K562 (cell line): ENCODE measurements around the gene RASAL1. TPM values are rescaled to one million over a fixed set of nuclear protein-coding genes. Genes with fewer than 3 reads are reported as not detected.

Source experiments
- ATAC-seq: fragments of 200-7000 bp; cut with Tn5 transposase; 3 replicates; pipeline ENCODE4 v1.9.1; 2020; ENCODE audit warnings: moderate library complexity
- BruUV-seq: library from RNA; stranded (reverse); fragments of 400-500 nt; replicated peaks from 2 replicates; lab custom pipeline; 2021; lab: Mats Ljungman, UMichigan
- CTCF ChIA-PET: fragments of 300-600 bp; formaldehyde crosslinking; extraction: SDS; loops from one replicate; lab custom pipeline; 2021; ENCODE audit warnings: low intra/inter-chr PET ratio; lab: Yijun Ruan, JAX
- POLR2A ChIA-PET: fragments of 300-600, 350-650 bp; sonication (Branson Sonifier 250); formaldehyde crosslinking; extraction: SDS; loops from one replicate; lab custom pipeline; 2021; ENCODE audit warnings: antibody characterized with exemption, inconsistent platforms; lab: Yijun Ruan, JAX
- DNase-seq, 4 experiments: peaks; one replicate each; pipeline versions ENCODE4 v3.0.0 to v3.0.0-alpha.2; 2011 to 2018; ENCODE audit warnings: low spot score in 3 of 4, mixed read lengths in 3 of 4; ENCODE audit errors: extremely low read depth in 1 of 4
- FAIRE-seq: peaks from 2 replicates; lab custom pipeline; 2011; peaks lifted over from hg19 to GRCh38; lab: Jason Lieb, UNC
- H2AFZ ChIP-seq: 2 replicates; pipeline ENCODE4 v1.6.0; 2011; ENCODE audit warnings: low read depth, low read length, control low read depth, inconsistent platforms
- H3K27ac ChIP-seq: fragments of 200-600 bp; 3 replicates; pipeline ENCODE4 v1.8.0; 2011; ENCODE audit warnings: low read depth, mild to moderate bottlenecking, control low read depth, inconsistent platforms, low read length, moderate library complexity, mixed read lengths; ENCODE audit errors: extremely low read depth
- H3K27me3 ChIP-seq, 2 experiments: fragments of 300-600 bp in 1 of 2; 2 replicates in 1 of 2; 3 replicates in 1 of 2; pipeline versions ENCODE4 v1.6.0 to v1.8.0; 2011; ENCODE audit warnings: inconsistent platforms in 2 of 2, low read length in 2 of 2, mild to moderate bottlenecking in 1 of 2, mixed read lengths in 1 of 2, moderate library complexity in 1 of 2; ENCODE audit not compliant: control insufficient read depth in 2 of 2, insufficient read depth in 2 of 2
- H3K36me3 ChIP-seq: fragments of 300-600 bp; 3 replicates; pipeline ENCODE4 v1.8.0; 2011; ENCODE audit warnings: mild to moderate bottlenecking, low read length, inconsistent platforms; ENCODE audit not compliant: control insufficient read depth, insufficient read depth
- H3K4me1 ChIP-seq, 2 experiments: fragments of 200-600 bp in 1 of 2; replicated peaks in 1 of 2; 2 replicates in 1 of 2; 3 replicates in 1 of 2; pipeline versions ENCODE4 v1.5.1 to v1.8.0; 2011; ENCODE audit warnings: inconsistent platforms in 2 of 2, low read length in 2 of 2, mild to moderate bottlenecking in 1 of 2, mixed read lengths in 1 of 2, moderate library complexity in 1 of 2; ENCODE audit not compliant: control insufficient read depth in 2 of 2, insufficient read depth in 2 of 2
- H3K4me2 ChIP-seq: 2 replicates; pipeline ENCODE4 v1.6.1; 2011; ENCODE audit warnings: low read length, control low read depth, inconsistent platforms, mixed read lengths; ENCODE audit not compliant: insufficient read depth
- H3K4me3 ChIP-seq: fragments of 200-600 bp; sonication (generic), shearing (Covaris generic); 2 replicates; pipeline ENCODE4 v1.5.1; 2016; ENCODE audit warnings: control low read depth, inconsistent platforms
- H3K79me2 ChIP-seq: fragments of 200-600 bp; 3 replicates; pipeline ENCODE4 v1.8.0; 2011; ENCODE audit warnings: low read length, inconsistent platforms; ENCODE audit not compliant: control insufficient read depth, insufficient read depth
- H3K9ac ChIP-seq, 2 experiments: 2 replicates each; pipeline versions ENCODE4 v1.6.0 to v1.6.1; 2011; ENCODE audit warnings: low read depth in 2 of 2, low read length in 2 of 2, control low read depth in 1 of 2, inconsistent platforms in 1 of 2, mild to moderate bottlenecking in 1 of 2, mixed read lengths in 1 of 2; ENCODE audit not compliant: insufficient read depth in 1 of 2
- H3K9me1 ChIP-seq: one replicate; pipeline ENCODE4 v1.6.0; 2011; ENCODE audit warnings: inconsistent platforms, mild to moderate bottlenecking, low read length, moderate library complexity; ENCODE audit not compliant: control insufficient read depth, insufficient read depth
- H3K9me3 ChIP-seq: replicated peaks from 2 replicates; pipeline ENCODE4 v1.5.1; 2011; ENCODE audit warnings: low read depth, low read length, inconsistent platforms; ENCODE audit not compliant: control insufficient read depth, insufficient read depth
- H4K20me1 ChIP-seq: replicated peaks from 2 replicates; pipeline ENCODE4 v1.6.1; 2011; ENCODE audit warnings: low read length, inconsistent platforms, mixed read lengths; ENCODE audit not compliant: control insufficient read depth, insufficient read depth
- CTBP1 ChIP-seq: fragments of 450-650 bp; IDR thresholded peaks from 2 replicates; pipeline ENCODE4 v1.6.1; 2016; ENCODE audit warnings: borderline replicate concordance
- MIER1 ChIP-seq: fragments of 450-650 bp; IDR thresholded peaks from 2 replicates; pipeline ENCODE4 v1.6.1; 2016; ENCODE audit warnings: antibody characterized with exemption, mild to moderate bottlenecking, low read depth
- WGBS: fragments of 100-300 bp; shearing (Covaris generic); methylation state at CpG from one replicate; pipeline ENCODE4 v1.1.6; 2016; ENCODE audit warnings: low coverage, mixed read lengths; ENCODE audit not compliant: insufficient coverage; ENCODE audit errors: missing lambda C conversion rate; 5-methylcytosine and 5-hydroxymethylcytosine counted together
- in situ Hi-C: fragments of 300-500 bp; cut with MboI; formaldehyde crosslinking; loops from 4 replicates; pipeline ENCODE4 v1.15.0; 2018; ENCODE audit warnings: inconsistent platforms, mixed read lengths
- intact Hi-C: fragments of 100-400 bp; cut with micrococcal nuclease; formaldehyde crosslinking; loops from 2 replicates; pipeline ENCODE4 v1.14.2; 2022
- polyA plus RNA-seq, 8 experiments: library from polyadenylated mRNA; depleted of rRNA in 4 of 8; stranded (reverse) in 5 of 8; unstranded in 3 of 8; fragments of >200 nt; fragmentation: Nextera tagmentation in 2 of 8; fragmentation: Illumina TruSeq in 1 of 8; extraction: Ambion mirVana in 2 of 8; extraction: Trizol in 1 of 8; gene quantifications; 2 replicates each; pipeline versions ENCODE4 v1.2.1 to v1.2.3, GENCODE V29; 2011 to 2014; ENCODE audit warnings: inconsistent platforms in 1 of 8, missing spikeins in 1 of 8
- total RNA-seq, 7 experiments: library from RNA; depleted of rRNA in 6 of 7; stranded (reverse); fragments of >200 nt in 6 of 7; fragmentation: Illumina TruSeq in 2 of 7; extraction: Trizol in 2 of 7; gene quantifications; 2 replicates each; pipeline versions ENCODE4 v1.2.1 to v1.2.3, GENCODE V29; 2011 to 2021; ENCODE audit warnings: low replicate concordance in 1 of 7
- TF ChIP-seq, protein P1 (sequence below), 2 experiments: fragments of 450-650 bp; formaldehyde crosslinking in 1 of 2; IDR thresholded peaks; 2 replicates each; pipeline versions ENCODE4 v1.4.0 to v1.6.1; 2014 to 2020; ENCODE audit warnings: mild to moderate bottlenecking in 2 of 2, borderline replicate concordance in 1 of 2, low read depth in 1 of 2
- TF ChIP-seq, protein P2 (sequence below): fragments of 450-650 bp; IDR thresholded peaks from 2 replicates; pipeline ENCODE4 v1.6.1; 2017; ENCODE audit warnings: antibody characterized with exemption, mild to moderate bottlenecking
- TF ChIP-seq, protein P3 (sequence below): sonication (generic); formaldehyde crosslinking; IDR thresholded peaks from 2 replicates; pipeline ENCODE4 v1.8.0; 2023; ENCODE audit warnings: mild to moderate bottlenecking, missing genetic modification reagents

RASAL1 gene
- total and polyA plus RNA-seq, 9 of the 15 experiments (the other 6 are each of a cell fraction or from before 2014, with no cell fraction given), result 0.06 to 0.16 (median 0.14) TPM; not detected in 6

DNA sequence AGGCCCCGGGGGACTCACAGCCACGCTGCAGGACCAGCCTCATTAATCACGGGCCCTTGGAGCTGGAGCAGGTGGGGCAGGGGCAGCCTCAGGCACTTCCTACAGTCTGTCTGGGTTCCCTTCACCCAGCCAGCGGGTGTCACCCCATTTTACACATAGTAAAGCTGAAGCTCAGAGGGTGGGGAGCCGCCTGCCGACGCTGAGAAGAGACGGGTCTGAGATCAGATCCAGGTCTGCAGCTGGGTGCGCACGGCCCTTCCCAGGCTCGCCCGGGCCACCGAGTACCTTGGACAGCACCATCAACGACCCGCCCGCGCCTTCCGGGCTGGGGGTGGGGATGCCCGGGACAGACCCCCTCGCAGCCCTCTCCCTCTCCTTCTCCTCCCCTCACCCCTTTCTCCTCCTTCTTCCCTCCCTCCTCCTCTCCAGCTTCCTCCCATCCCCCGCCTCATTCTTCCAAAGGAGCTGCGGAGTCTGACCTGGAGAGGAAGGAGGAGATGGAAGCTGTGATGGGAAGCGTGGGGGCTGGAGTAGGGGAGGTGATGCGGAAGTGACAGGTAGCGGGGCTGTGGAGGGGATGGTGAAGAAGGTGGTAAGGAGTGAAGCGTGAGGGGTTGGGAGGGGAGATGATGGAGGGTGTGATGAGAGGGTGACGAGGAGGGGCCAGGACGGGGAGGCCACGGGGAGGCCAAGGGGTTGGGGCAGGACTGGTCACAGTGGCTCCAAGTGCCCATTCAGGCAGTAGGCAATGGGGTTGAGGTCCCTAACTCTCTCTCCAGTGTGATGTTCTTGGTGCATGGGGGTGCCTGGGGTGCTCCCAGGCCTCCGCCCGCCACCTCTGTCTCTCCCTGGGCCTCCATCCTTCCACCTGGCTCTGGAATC is 70.2 kb downstream of the RASAL1 start:
- H3K9ac ChIP-seq, result no peak overlapping the region
- TF ChIP-seq, protein P1, sequence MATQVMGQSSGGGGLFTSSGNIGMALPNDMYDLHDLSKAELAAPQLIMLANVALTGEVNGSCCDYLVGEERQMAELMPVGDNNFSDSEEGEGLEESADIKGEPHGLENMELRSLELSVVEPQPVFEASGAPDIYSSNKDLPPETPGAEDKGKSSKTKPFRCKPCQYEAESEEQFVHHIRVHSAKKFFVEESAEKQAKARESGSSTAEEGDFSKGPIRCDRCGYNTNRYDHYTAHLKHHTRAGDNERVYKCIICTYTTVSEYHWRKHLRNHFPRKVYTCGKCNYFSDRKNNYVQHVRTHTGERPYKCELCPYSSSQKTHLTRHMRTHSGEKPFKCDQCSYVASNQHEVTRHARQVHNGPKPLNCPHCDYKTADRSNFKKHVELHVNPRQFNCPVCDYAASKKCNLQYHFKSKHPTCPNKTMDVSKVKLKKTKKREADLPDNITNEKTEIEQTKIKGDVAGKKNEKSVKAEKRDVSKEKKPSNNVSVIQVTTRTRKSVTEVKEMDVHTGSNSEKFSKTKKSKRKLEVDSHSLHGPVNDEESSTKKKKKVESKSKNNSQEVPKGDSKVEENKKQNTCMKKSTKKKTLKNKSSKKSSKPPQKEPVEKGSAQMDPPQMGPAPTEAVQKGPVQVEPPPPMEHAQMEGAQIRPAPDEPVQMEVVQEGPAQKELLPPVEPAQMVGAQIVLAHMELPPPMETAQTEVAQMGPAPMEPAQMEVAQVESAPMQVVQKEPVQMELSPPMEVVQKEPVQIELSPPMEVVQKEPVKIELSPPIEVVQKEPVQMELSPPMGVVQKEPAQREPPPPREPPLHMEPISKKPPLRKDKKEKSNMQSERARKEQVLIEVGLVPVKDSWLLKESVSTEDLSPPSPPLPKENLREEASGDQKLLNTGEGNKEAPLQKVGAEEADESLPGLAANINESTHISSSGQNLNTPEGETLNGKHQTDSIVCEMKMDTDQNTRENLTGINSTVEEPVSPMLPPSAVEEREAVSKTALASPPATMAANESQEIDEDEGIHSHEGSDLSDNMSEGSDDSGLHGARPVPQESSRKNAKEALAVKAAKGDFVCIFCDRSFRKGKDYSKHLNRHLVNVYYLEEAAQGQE (IDR thresholded peaks at IDR 0.05; ENCODE audit: borderline replicate concordance), result peak; percentile 98
- TF ChIP-seq, protein P1 (CRISPR knock-in tag; IDR thresholded peaks at IDR 0.05; ENCODE audit: low read depth), result peak; percentile 91
- TF ChIP-seq MIER1 (peak; percentile 93), CTBP1 (no peak)
- TF ChIP-seq, protein P2, sequence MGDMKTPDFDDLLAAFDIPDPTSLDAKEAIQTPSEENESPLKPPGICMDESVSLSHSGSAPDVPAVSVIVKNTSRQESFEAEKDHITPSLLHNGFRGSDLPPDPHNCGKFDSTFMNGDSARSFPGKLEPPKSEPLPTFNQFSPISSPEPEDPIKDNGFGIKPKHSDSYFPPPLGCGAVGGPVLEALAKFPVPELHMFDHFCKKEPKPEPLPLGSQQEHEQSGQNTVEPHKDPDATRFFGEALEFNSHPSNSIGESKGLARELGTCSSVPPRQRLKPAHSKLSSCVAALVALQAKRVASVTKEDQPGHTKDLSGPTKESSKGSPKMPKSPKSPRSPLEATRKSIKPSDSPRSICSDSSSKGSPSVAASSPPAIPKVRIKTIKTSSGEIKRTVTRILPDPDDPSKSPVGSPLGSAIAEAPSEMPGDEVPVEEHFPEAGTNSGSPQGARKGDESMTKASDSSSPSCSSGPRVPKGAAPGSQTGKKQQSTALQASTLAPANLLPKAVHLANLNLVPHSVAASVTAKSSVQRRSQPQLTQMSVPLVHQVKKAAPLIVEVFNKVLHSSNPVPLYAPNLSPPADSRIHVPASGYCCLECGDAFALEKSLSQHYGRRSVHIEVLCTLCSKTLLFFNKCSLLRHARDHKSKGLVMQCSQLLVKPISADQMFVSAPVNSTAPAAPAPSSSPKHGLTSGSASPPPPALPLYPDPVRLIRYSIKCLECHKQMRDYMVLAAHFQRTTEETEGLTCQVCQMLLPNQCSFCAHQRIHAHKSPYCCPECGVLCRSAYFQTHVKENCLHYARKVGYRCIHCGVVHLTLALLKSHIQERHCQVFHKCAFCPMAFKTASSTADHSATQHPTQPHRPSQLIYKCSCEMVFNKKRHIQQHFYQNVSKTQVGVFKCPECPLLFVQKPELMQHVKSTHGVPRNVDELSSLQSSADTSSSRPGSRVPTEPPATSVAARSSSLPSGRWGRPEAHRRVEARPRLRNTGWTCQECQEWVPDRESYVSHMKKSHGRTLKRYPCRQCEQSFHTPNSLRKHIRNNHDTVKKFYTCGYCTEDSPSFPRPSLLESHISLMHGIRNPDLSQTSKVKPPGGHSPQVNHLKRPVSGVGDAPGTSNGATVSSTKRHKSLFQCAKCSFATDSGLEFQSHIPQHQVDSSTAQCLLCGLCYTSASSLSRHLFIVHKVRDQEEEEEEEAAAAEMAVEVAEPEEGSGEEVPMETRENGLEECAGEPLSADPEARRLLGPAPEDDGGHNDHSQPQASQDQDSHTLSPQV, result no peak
- TF ChIP-seq, protein P3, sequence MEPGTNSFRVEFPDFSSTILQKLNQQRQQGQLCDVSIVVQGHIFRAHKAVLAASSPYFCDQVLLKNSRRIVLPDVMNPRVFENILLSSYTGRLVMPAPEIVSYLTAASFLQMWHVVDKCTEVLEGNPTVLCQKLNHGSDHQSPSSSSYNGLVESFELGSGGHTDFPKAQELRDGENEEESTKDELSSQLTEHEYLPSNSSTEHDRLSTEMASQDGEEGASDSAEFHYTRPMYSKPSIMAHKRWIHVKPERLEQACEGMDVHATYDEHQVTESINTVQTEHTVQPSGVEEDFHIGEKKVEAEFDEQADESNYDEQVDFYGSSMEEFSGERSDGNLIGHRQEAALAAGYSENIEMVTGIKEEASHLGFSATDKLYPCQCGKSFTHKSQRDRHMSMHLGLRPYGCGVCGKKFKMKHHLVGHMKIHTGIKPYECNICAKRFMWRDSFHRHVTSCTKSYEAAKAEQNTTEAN (CRISPR knock-in tag), result peak; percentile 55; the same call in 1 of the 2 replicates

More for the DNA sequence above, 70.2 kb downstream of the RASAL1 start:
- no peaks in the 10 kb centered on the region for H3K9me3 ChIP-seq
- intact Hi-C loops, result no loop called here
- H3K36me3 ChIP-seq, result no peaks in the 10 kb centered on the region
- FAIRE-seq, result no peak
- no peak overlapping the region for H3K4me2 ChIP-seq
- ChIA-PET POLR2A (interaction anchor here (0.6 kb wide), 1 partner anchor 44 kb away, joined by 3 read pairs; no protein-coding TSS in a partner anchor), CTCF (no interaction called here)
- 7% methylated on average over 25 of the region's 31 CpGs for WGBS
- peaks cover 15% of the 10 kb centered on the region; the same call in 1 of the 2 replicates for H4K20me1 ChIP-seq
- H3K4me3 ChIP-seq, result no peak overlapping the region
- in situ Hi-C loops, result no loop called here
- peak; percentile 84 for ATAC-seq
- peak; percentile 41 to 78 (median 70) for DNase-seq
- H3K27me3 ChIP-seq, result peaks cover 7 to 60% of the 10 kb centered on the region in 2 experiments
- no peaks in the 10 kb centered on the region; a peak in 1 of 5 replicates for H3K4me1 ChIP-seq
- no peaks in the 10 kb centered on the region for H3K79me2 ChIP-seq
- H2AFZ ChIP-seq, result no peak overlapping the region
- BruUV-seq, result no TSS peak
- H3K27ac ChIP-seq, result no peak overlapping the region
- no peaks in the 10 kb centered on the region for H3K9me1 ChIP-seq
